ENCODE data around the gene RAB3GAP1.

Gene RAB3GAP1

DNA sequence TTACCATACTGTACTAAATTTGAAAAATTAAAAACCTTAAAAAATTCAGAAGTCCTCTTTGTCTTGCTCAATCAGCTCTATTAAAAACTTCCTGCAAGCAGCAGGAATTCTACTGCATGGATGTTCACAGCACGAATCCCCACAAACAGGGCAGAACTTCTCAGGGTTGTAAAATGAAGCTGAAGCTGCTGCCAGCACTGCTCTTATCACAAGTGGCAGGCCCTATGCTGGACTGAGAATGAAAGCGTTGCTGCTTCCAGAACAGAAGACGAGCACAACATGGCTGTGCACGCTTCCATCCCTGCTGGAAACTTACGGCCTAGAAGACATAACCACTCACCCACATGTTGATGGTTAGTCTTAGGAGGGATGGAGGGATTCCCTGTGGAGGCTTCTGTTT is 134.0 kb downstream of the RAB3GAP1 start:
- H3K4me3 ChIP-seq (ENCODE audit: low read depth, low read length, poor library complexity, severe bottlenecking): no peak overlapping the region
- no peaks in the 10 kb centered on the region for H3K4me1 ChIP-seq (ENCODE audit: insufficient read depth, low read length, severe bottlenecking)
- H3K9me3 ChIP-seq (ENCODE audit: low read length): peaks cover 8% of the 10 kb centered on the region; the same call in 1 of the 2 replicates
- no peaks in the 10 kb centered on the region for H3F3A ChIP-seq (ENCODE audit: insufficient read depth, low read length)
- H3K79me2 ChIP-seq (ENCODE audit: insufficient read depth, low read length): no peaks in the 10 kb centered on the region
- no peaks in the 10 kb centered on the region for H4K20me1 ChIP-seq (ENCODE audit: insufficient read depth, low read length)
- no peak overlapping the region for H2AFZ ChIP-seq (ENCODE audit: low read length)
- TF ChIP-seq, protein P1, sequence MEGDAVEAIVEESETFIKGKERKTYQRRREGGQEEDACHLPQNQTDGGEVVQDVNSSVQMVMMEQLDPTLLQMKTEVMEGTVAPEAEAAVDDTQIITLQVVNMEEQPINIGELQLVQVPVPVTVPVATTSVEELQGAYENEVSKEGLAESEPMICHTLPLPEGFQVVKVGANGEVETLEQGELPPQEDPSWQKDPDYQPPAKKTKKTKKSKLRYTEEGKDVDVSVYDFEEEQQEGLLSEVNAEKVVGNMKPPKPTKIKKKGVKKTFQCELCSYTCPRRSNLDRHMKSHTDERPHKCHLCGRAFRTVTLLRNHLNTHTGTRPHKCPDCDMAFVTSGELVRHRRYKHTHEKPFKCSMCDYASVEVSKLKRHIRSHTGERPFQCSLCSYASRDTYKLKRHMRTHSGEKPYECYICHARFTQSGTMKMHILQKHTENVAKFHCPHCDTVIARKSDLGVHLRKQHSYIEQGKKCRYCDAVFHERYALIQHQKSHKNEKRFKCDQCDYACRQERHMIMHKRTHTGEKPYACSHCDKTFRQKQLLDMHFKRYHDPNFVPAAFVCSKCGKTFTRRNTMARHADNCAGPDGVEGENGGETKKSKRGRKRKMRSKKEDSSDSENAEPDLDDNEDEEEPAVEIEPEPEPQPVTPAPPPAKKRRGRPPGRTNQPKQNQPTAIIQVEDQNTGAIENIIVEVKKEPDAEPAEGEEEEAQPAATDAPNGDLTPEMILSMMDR (IDR thresholded peaks at IDR 0.05; ENCODE audit: low read length): no peak
- TF ChIP-seq EZH2 (IDR thresholded peaks at IDR 0.05; ENCODE audit: borderline replicate concordance, low read length): no peak
- H3K9ac ChIP-seq (ENCODE audit: low read length): no peak overlapping the region
- H3K27ac ChIP-seq (ENCODE audit: low read depth, low read length, poor library complexity, severe bottlenecking): no peak overlapping the region
- no peak overlapping the region for H3K4me2 ChIP-seq (ENCODE audit: low read length)
- H3K27me3 ChIP-seq (ENCODE audit: insufficient read depth, low read length): no peaks in the 10 kb centered on the region
- H3K36me3 ChIP-seq (ENCODE audit: insufficient read depth, low read length): no peaks in the 10 kb centered on the region
- H3K9me2 ChIP-seq (ENCODE audit: low read depth, low read length): no peaks in the 10 kb centered on the region

DNA sequence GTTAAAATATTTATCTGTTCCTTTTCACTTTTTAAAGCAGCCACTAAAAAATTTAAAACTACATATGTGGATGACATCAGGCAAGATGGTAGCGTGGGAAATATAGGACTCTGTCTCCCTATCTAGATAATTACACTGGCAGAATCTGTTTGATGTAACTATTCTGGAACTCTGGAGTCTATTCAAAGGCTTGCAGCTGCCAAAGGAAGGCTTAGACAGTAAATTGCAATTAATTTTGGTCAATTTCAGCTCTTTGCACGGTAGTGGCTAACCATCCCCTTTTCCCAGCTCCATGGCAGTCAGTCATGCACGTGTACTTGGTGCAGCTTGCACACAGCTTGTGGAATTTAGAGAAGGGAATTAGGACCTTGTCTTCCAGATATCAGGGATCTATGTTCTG is 135.2 kb downstream of the RAB3GAP1 start:
- Histone ChIP-seq H3K79me2 (ENCODE audit: insufficient read depth, low read length) (no peaks in the 10 kb centered on the region), H3K4me3 (ENCODE audit: low read depth, low read length, poor library complexity, severe bottlenecking) (no peak overlapping the region), H3K9me3 (ENCODE audit: low read length) (peaks cover 10% of the 10 kb centered on the region; the same call in 1 of the 2 replicates), H3K27me3 (ENCODE audit: insufficient read depth, low read length) (no peaks in the 10 kb centered on the region), H4K20me1 (ENCODE audit: insufficient read depth, low read length) (no peaks in the 10 kb centered on the region), H3K36me3 (ENCODE audit: insufficient read depth, low read length) (no peaks in the 10 kb centered on the region), H3K4me2 (ENCODE audit: low read length) (no peak overlapping the region), H3K27ac (ENCODE audit: low read depth, low read length, poor library complexity, severe bottlenecking) (no peak overlapping the region), H3K4me1 (ENCODE audit: insufficient read depth, low read length, severe bottlenecking) (no peaks in the 10 kb centered on the region), H3K9me2 (ENCODE audit: low read depth, low read length) (no peaks in the 10 kb centered on the region), H3K9ac (ENCODE audit: low read length) (no peak overlapping the region), H2AFZ (ENCODE audit: low read length) (no peak overlapping the region), H3F3A (ENCODE audit: insufficient read depth, low read length) (no peaks in the 10 kb centered on the region)
- TF ChIP-seq, protein P1 (IDR thresholded peaks at IDR 0.05; ENCODE audit: low read length): no peak
- TF ChIP-seq EZH2 (IDR thresholded peaks at IDR 0.05; ENCODE audit: borderline replicate concordance, low read length): no peak

DNA sequence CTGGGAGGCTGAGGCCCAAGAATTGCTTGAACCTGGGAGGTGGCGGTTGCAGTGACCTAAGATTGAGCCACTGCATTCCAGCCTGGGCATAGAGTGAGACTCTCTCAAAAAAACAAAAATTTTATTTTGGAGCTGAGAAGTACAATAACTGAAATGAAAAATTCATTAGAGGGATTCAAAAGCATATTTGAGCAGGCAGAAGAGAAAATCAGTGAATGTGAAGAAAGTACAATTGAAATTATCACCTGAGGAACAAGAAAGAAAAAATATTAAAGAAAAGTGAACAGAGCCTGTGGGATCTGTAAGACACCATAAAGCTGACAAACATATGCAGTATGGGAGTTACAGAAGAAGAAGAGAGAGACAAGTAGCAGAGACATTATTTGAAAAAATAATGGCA is 137.1 kb downstream of the RAB3GAP1 start:
- H3K4me1 ChIP-seq (ENCODE audit: insufficient read depth, low read length, severe bottlenecking): no peaks in the 10 kb centered on the region
- H3K79me2 ChIP-seq (ENCODE audit: insufficient read depth, low read length): no peaks in the 10 kb centered on the region
- no peaks in the 10 kb centered on the region for H3F3A ChIP-seq (ENCODE audit: insufficient read depth, low read length)
- no peak overlapping the region for H3K9ac ChIP-seq (ENCODE audit: low read length)
- no peak overlapping the region for H2AFZ ChIP-seq (ENCODE audit: low read length)
- H3K9me3 ChIP-seq (ENCODE audit: low read length): peaks cover 10% of the 10 kb centered on the region; the same call in 1 of the 2 replicates
- no peaks in the 10 kb centered on the region for H4K20me1 ChIP-seq (ENCODE audit: insufficient read depth, low read length)
- H3K4me2 ChIP-seq (ENCODE audit: low read length): no peak overlapping the region
- H3K9me2 ChIP-seq (ENCODE audit: low read depth, low read length): no peaks in the 10 kb centered on the region
- H3K36me3 ChIP-seq (ENCODE audit: insufficient read depth, low read length): no peaks in the 10 kb centered on the region
- TF ChIP-seq, protein P1 (IDR thresholded peaks at IDR 0.05; ENCODE audit: low read length): no peak
- TF ChIP-seq EZH2 (IDR thresholded peaks at IDR 0.05; ENCODE audit: borderline replicate concordance, low read length): no peak
- H3K27ac ChIP-seq (ENCODE audit: low read depth, low read length, poor library complexity, severe bottlenecking): no peak overlapping the region
- no peaks in the 10 kb centered on the region for H3K27me3 ChIP-seq (ENCODE audit: insufficient read depth, low read length)
- H3K4me3 ChIP-seq (ENCODE audit: low read depth, low read length, poor library complexity, severe bottlenecking): no peak overlapping the region

All from OCI-LY1 (cell line).